HepG2 (cell line): ENCODE results near the gene SF3B2. TPM values are rescaled to one million over a fixed set of nuclear protein-coding genes. Genes with fewer than 3 reads are reported as not detected.

ENCODE experiments used
- ATF4 ChIP-seq, 2 experiments: fragments of 450-650 bp in 1 of 2; sonication (generic) in 1 of 2; formaldehyde crosslinking; IDR thresholded peaks; 2 replicates each; pipeline versions ENCODE4 v1.5.0 to v1.8.0; 2020 to 2022; ENCODE audit warnings: mild to moderate bottlenecking in 1 of 2, missing genetic modification reagents in 1 of 2
- BHLHE40 ChIP-seq: IDR thresholded peaks from 2 replicates; pipeline ENCODE4 v1.6.1; 2011; ENCODE audit warnings: low read length, improper control_type of control experiment
- KAT7 ChIP-seq: IDR thresholded peaks from 2 replicates; pipeline ENCODE4 v1.6.1; 2018; ENCODE audit warnings: borderline replicate concordance, missing compliant biosample characterization
- KDM4B ChIP-seq: sonication (generic); formaldehyde crosslinking; IDR thresholded peaks from 2 replicates; pipeline ENCODE4 v1.4.0; 2020; ENCODE audit warnings: missing genetic modification reagents
- MLLT10 ChIP-seq: sonication (generic); formaldehyde crosslinking; IDR thresholded peaks from 2 replicates; pipeline ENCODE4 v1.4.0; 2020; ENCODE audit warnings: missing genetic modification reagents
- MXD3 ChIP-seq: IDR thresholded peaks from 2 replicates; pipeline ENCODE4 v1.6.1; 2016; ENCODE audit warnings: mild to moderate bottlenecking, missing biosample characterization, missing genetic modification reagents
- MYPOP ChIP-seq: sonication (generic); formaldehyde crosslinking; IDR thresholded peaks from 2 replicates; pipeline ENCODE4 v1.8.1; 2023; ENCODE audit warnings: mild to moderate bottlenecking, moderate library complexity, missing genetic modification reagents
- POLR2G ChIP-seq: fragments of 200-400 bp; formaldehyde crosslinking; IDR thresholded peaks from 2 replicates; pipeline ENCODE4 v1.6.1; 2018; ENCODE audit warnings: mild to moderate bottlenecking, low read depth, low read length, moderate library complexity
- RARA ChIP-seq: IDR thresholded peaks from 2 replicates; pipeline ENCODE4 v1.6.1; 2016; ENCODE audit warnings: missing genetic modification reagents, missing compliant biosample characterization
- RELA ChIP-seq: sonication (generic); formaldehyde crosslinking; IDR thresholded peaks from 2 replicates; pipeline ENCODE4 v1.4.0; 2020; ENCODE audit warnings: missing genetic modification reagents
- SIX1 ChIP-seq: sonication (generic); formaldehyde crosslinking; IDR thresholded peaks from 2 replicates; pipeline ENCODE4 v1.4.0; 2020; ENCODE audit warnings: missing genetic modification reagents, borderline replicate concordance
- SMAD9 ChIP-seq: sonication (generic); formaldehyde crosslinking; IDR thresholded peaks from 2 replicates; pipeline ENCODE4 v1.5.1; 2020; ENCODE audit warnings: mild to moderate bottlenecking, missing genetic modification reagents
- ZBTB21 ChIP-seq: sonication (generic); formaldehyde crosslinking; IDR thresholded peaks from 2 replicates; pipeline ENCODE4 v1.4.0; 2020; ENCODE audit warnings: missing genetic modification reagents
- ZFAT ChIP-seq: sonication (generic); formaldehyde crosslinking; conservative IDR thresholded peaks from 2 replicates; pipeline ENCODE4 v1.8.1; 2023; ENCODE audit warnings: missing genetic modification reagents, inconsistent platforms
- ZFP62 ChIP-seq: sonication (generic); formaldehyde crosslinking; IDR thresholded peaks from 2 replicates; pipeline ENCODE4 v1.4.0; 2020; ENCODE audit warnings: missing genetic modification reagents
- ZHX2 ChIP-seq, 2 experiments: sonication (generic) in 1 of 2; formaldehyde crosslinking in 1 of 2; IDR thresholded peaks; 2 replicates each; pipeline versions ENCODE4 v1.6.1 to v1.9.0; 2014 to 2022; ENCODE audit warnings: antibody characterized with exemption in 1 of 2, borderline replicate concordance in 1 of 2, inconsistent platforms in 1 of 2, low read depth in 1 of 2, missing genetic modification reagents in 1 of 2
- ZMYM2 ChIP-seq: sonication (generic); formaldehyde crosslinking; IDR thresholded peaks from 2 replicates; pipeline ENCODE4 v1.8.0; 2022; ENCODE audit warnings: mild to moderate bottlenecking, missing genetic modification reagents
- ZNF205 ChIP-seq: IDR thresholded peaks from 2 replicates; pipeline ENCODE4 v1.6.1; 2018; ENCODE audit warnings: missing biosample characterization, missing genetic modification reagents
- ZNF329 ChIP-seq: sonication (generic); formaldehyde crosslinking; IDR thresholded peaks from 2 replicates; pipeline ENCODE4 v1.9.0; 2021; ENCODE audit warnings: low read depth, mild to moderate bottlenecking, missing genetic modification reagents
- polyA plus RNA-seq, 8 experiments: library from polyadenylated mRNA; depleted of rRNA in 3 of 8; stranded (reverse) in 7 of 8; unstranded in 1 of 8; fragments of >200 nt; fragmentation: Illumina TruSeq in 4 of 8; extraction: Trizol in 4 of 8; gene quantifications; 2 replicates each; pipeline versions ENCODE4 v1.2.1 to v1.2.3, GENCODE V29; 2011 to 2016; ENCODE audit warnings: low read depth in 4 of 8, missing spikeins in 1 of 8, mixed read lengths in 1 of 8; ENCODE audit not compliant: insufficient read depth in 1 of 8
- total RNA-seq, 5 experiments: library from RNA; depleted of rRNA; stranded (reverse); fragments of >200 nt; fragmentation: Illumina TruSeq; extraction: Trizol; gene quantifications; 2 replicates each; pipeline ENCODE4 v1.2.3, GENCODE V29; 2016; ENCODE audit warnings: low read depth in 1 of 5

Gene SF3B2
- total and polyA plus RNA-seq, 2 of the 13 experiments (the other 11 are each of a cell fraction or from before 2014, with no cell fraction given) = 70.4 to 153 TPM

GRCh38 chr11:66051766-66052663, at the start of gene SF3B2 (continued):
- TF ChIP-seq SMAD9 (CRISPR knock-in tag) (0 out of 2 replicates have a peak, but pooled peaks have one; percentile 51), BHLHE40 (no peak; the same call in 1 of the 2 replicates), ZMYM2 (no peak), ZNF329 (CRISPR knock-in tag) (0 out of 2 replicates have a peak, but pooled peaks have one; percentile 42), POLR2G (peak; percentile 94), SIX1 (peak; percentile 12; the same call in 1 of the 2 replicates), MLLT10 (CRISPR knock-in tag) (no peak; the same call in 1 of the 2 replicates), RELA (CRISPR knock-in tag) (peak; percentile 34; the same call in 1 of the 2 replicates), ZNF205 (no peak; the same call in 1 of the 2 replicates), KDM4B (CRISPR knock-in tag) (peak; percentile 42), RARA (CRISPR knock-in tag) (no peak), ZHX2 (IDR thresholded peaks at IDR 0.05; ENCODE audit: low read depth) (peak; percentile 88), ZHX2 (CRISPR knock-in tag; IDR thresholded peaks at IDR 0.05; ENCODE audit: borderline replicate concordance) (no peak), MXD3 (CRISPR knock-in tag) (peak; percentile 13; the same call in 1 of the 2 replicates), KAT7 (CRISPR knock-in tag) (no peak; the same call in 1 of the 2 replicates), ATF4 (CRISPR knock-in tag; IDR thresholded peaks at IDR 0.05) (peak in 1 of 2 experiments; percentile 14; a peak in 1 of 4 replicates), MYPOP (CRISPR knock-in tag) (peak; percentile 60; the same call in 1 of the 2 replicates), ZFAT (CRISPR knock-in tag) (no peak), ZBTB21 (CRISPR knock-in tag) (0 out of 2 replicates have a peak, but pooled peaks have one; percentile 23), ZFP62 (no peak)
